M059J (cell line): ENCODE results near the gene GSTA5. TPM values are rescaled to one million over a fixed set of nuclear protein-coding genes. Genes with fewer than 3 reads are reported as not detected.
"Not testable (repeated sequence)": the region's sequence is repeated elsewhere in the genome, so short reads cannot be mapped to it uniquely, and the experiment has no call there.

Source experiments
- DNase-seq: peaks from one replicate; pipeline ENCODE4 v3.0.0-alpha.2; 2012; ENCODE audit warnings: low read depth
- total RNA-seq: library from RNA; depleted of rRNA; stranded (reverse); fragments of >200 nt; shearing (Covaris generic); gene quantifications from 2 replicates; pipeline ENCODE4 v1.2.3, GENCODE V29; 2014; rRNA removed

GSTA5 gene
- total RNA-seq, result not detected in 2 replicates

- DNase-seq, result peak; percentile 74
Measured at GRCh38 chr6:52840763-52841585, at the start of gene GSTA5. TSS of gene GSTA5 (minus strand) at chr6:52840813.

GRCh38 chr6:52890018-52890417 lies 49.4 kb upstream of the GSTA5 start:
- DNase-seq, result no peak

GRCh38 chr6:52887910-52888524 lies 47.4 kb upstream of the GSTA5 start:
- DNase-seq, result peak; percentile 52

GRCh38 chr6:52881996-52882841 lies 41.6 kb upstream of the GSTA5 start:
- peak; percentile 84 for DNase-seq

- no peak for DNase-seq
Measured at GRCh38 chr6:52881662-52881995, 41.0 kb upstream of the GSTA5 start.

GRCh38 chr6:52877786-52878185 lies 37.2 kb upstream of the GSTA5 start:
- no peak for DNase-seq

GRCh38 chr6:52877168-52877567 lies 36.6 kb upstream of the GSTA5 start:
- peak; percentile 93 for DNase-seq

GRCh38 chr6:52876056-52876787 lies 35.6 kb upstream of the GSTA5 start:
- peak; percentile 63 for DNase-seq

GRCh38 chr6:52872031-52872430 lies 31.4 kb upstream of the GSTA5 start:
- no peak for DNase-seq

GRCh38 chr6:52871621-52872020 lies 31.0 kb upstream of the GSTA5 start:
- no peak for DNase-seq

GRCh38 chr6:52870335-52871091 lies 29.9 kb upstream of the GSTA5 start:
- peak; percentile 68 for DNase-seq

- not testable (repeated sequence) for DNase-seq
Measured at GRCh38 chr6:52868899-52869298, 28.3 kb upstream of the GSTA5 start.

GRCh38 chr6:52868240-52868639 lies 27.6 kb upstream of the GSTA5 start:
- no peak for DNase-seq

GRCh38 chr6:52861151-52861550 lies 20.5 kb upstream of the GSTA5 start:
- DNase-seq, result not testable (repeated sequence)

- no peak for DNase-seq
Measured at GRCh38 chr6:52858416-52858815, 17.8 kb upstream of the GSTA5 start.

- peak; percentile 75 for DNase-seq
Measured at GRCh38 chr6:52856137-52856536, 15.5 kb upstream of the GSTA5 start.

GRCh38 chr6:52849137-52849536 lies 8.5 kb upstream of the GSTA5 start:
- no peak for DNase-seq

- no peak for DNase-seq
Measured at GRCh38 chr6:52846002-52846401, 5.4 kb upstream of the GSTA5 start.

- no peak for DNase-seq
Measured at GRCh38 chr6:52843605-52844004, 3.0 kb upstream of the GSTA5 start.

- peak; percentile 90 for DNase-seq
Measured at GRCh38 chr6:52839124-52840055, 1.2 kb downstream of the GSTA5 start.
